DND-41 (cell line): ENCODE measurements around the gene NR2C1.

Source experiments
- ATAC-seq: fragments of 200-7000 bp; cut with Tn5 transposase; 3 replicates; pipeline ENCODE4 v1.9.1; 2021; ENCODE audit warnings: low read depth; ENCODE audit not compliant: insufficient read depth
- DNase-seq: peaks from one replicate; pipeline ENCODE4 v3.0.0-alpha.2; 2020
- H2AFZ ChIP-seq: 2 replicates; pipeline ENCODE4 v1.6.0; 2012; ENCODE audit warnings: low read depth, low read length
- H3K27ac ChIP-seq: 2 replicates; pipeline ENCODE4 v1.5.1; 2012; ENCODE audit warnings: low read length, inconsistent platforms
- H3K27me3 ChIP-seq: fragments of 200-600 bp; sonication (generic); 2 replicates; pipeline ENCODE4 v1.6.0; 2012; ENCODE audit warnings: low read length, mild to moderate bottlenecking, inconsistent platforms; ENCODE audit not compliant: insufficient read depth, poor library complexity
- H3K36me3 ChIP-seq: 2 replicates; pipeline ENCODE4 v1.5.1; 2012; ENCODE audit warnings: low read length, inconsistent platforms; ENCODE audit not compliant: insufficient read depth
- H3K4me1 ChIP-seq: 2 replicates; pipeline ENCODE4 v1.5.1; 2012; ENCODE audit warnings: mild to moderate bottlenecking, low read length; ENCODE audit not compliant: insufficient read depth
- H3K4me2 ChIP-seq: 2 replicates; pipeline ENCODE4 v1.6.0; 2012; ENCODE audit warnings: mild to moderate bottlenecking, moderate library complexity, low read length, inconsistent platforms; ENCODE audit not compliant: insufficient read depth
- H3K4me3 ChIP-seq, 2 experiments: fragments of 200-600 bp in 1 of 2; shearing (Covaris generic) in 1 of 2; 2 replicates each; pipeline ENCODE4 v1.5.1; 2012 to 2016; ENCODE audit warnings: inconsistent platforms in 2 of 2, low read length in 2 of 2, mild to moderate bottlenecking in 2 of 2, low read depth in 1 of 2, moderate library complexity in 1 of 2
- H3K79me2 ChIP-seq: 2 replicates; pipeline ENCODE4 v1.6.0; 2012; ENCODE audit warnings: low read length, inconsistent platforms; ENCODE audit not compliant: insufficient read depth
- H3K9ac ChIP-seq: 2 replicates; pipeline ENCODE4 v1.6.0; 2012; ENCODE audit warnings: low read depth, mild to moderate bottlenecking, inconsistent platforms, low read length, moderate library complexity
- H3K9me3 ChIP-seq: 2 replicates; pipeline ENCODE4 v1.5.1; 2012; ENCODE audit warnings: low read length, moderate library complexity, mild to moderate bottlenecking, inconsistent platforms; ENCODE audit not compliant: insufficient read depth, severe bottlenecking
- H4K20me1 ChIP-seq: 2 replicates; pipeline ENCODE4 v1.6.0; 2012; ENCODE audit warnings: low read length; ENCODE audit not compliant: insufficient read depth
- EZH2 ChIP-seq: IDR thresholded peaks from 3 replicates; pipeline ENCODE4 v1.6.1; 2012; ENCODE audit warnings: borderline replicate concordance, low read depth, mild to moderate bottlenecking, moderate library complexity, low read length, inconsistent platforms; ENCODE audit not compliant: severe bottlenecking
- TF ChIP-seq, protein P1 (sequence below): IDR thresholded peaks from 2 replicates; pipeline ENCODE4 v1.5.1; 2012; ENCODE audit warnings: borderline replicate concordance, low read length, moderate library complexity, mild to moderate bottlenecking; ENCODE audit not compliant: poor library complexity, severe bottlenecking; ENCODE audit errors: extremely low read depth

The NR2C1 gene

DNA sequence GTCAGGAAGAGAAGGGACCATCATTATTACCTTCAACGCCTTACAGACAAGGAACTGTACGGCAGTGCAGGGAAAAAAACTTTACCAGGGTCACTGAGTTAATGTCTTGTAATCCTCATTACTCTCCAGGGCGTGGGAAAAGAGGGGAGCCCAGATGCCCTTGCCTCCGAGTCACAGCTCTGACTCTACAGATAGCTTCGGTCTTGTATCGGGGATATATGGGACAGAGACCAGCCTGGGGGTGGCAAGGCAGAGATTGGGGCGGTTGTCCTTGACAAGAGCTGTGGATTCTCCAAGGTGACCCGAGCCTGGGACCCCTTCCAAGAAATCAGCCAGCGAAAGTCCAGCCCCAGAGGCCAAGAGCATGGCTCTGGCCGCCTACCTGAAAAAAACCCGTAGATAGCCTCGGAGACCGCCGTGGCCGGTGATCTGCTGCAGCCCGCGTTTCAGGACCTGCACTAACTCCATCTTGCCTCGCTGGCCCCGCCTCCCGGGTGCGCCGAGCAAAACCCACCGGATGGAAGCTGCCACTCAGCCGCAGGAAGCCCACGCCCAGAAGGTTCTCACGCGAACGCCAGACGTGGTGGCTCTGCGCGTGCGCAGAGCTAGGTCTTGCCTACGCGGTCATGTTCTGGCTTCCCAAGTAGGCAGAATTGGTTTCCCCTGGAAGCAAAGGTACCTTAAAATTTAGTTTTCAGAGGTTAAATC, 70.1 kb downstream of the NR2C1 start, which contains the start of gene NDUFA12:
Gene NDUFA12, minus strand, starts transcription at position 485 of the 708 bp plus-strand sequence. Its CDS starts 17 bp downstream, at position 468.
- DNase-seq (peak; percentile 97), ATAC-seq (peak; percentile 98)
- peak within 1 kb of the TSS; percentile 85 for H3K27ac ChIP-seq
- H3K4me3 ChIP-seq: peak within 1 kb of the TSS; percentile 57 to 73
- H3K79me2 ChIP-seq: peaks cover 50% of the 10 kb centered on the region
- H3K9me3 ChIP-seq: peaks cover 14% of the 10 kb centered on the region
- TF ChIP-seq, protein P1, sequence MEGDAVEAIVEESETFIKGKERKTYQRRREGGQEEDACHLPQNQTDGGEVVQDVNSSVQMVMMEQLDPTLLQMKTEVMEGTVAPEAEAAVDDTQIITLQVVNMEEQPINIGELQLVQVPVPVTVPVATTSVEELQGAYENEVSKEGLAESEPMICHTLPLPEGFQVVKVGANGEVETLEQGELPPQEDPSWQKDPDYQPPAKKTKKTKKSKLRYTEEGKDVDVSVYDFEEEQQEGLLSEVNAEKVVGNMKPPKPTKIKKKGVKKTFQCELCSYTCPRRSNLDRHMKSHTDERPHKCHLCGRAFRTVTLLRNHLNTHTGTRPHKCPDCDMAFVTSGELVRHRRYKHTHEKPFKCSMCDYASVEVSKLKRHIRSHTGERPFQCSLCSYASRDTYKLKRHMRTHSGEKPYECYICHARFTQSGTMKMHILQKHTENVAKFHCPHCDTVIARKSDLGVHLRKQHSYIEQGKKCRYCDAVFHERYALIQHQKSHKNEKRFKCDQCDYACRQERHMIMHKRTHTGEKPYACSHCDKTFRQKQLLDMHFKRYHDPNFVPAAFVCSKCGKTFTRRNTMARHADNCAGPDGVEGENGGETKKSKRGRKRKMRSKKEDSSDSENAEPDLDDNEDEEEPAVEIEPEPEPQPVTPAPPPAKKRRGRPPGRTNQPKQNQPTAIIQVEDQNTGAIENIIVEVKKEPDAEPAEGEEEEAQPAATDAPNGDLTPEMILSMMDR: no peak
- TF ChIP-seq EZH2: no peak
- no peaks in the 10 kb centered on the region for H4K20me1 ChIP-seq
- no peaks in the 10 kb centered on the region for H3K27me3 ChIP-seq
- peak within 1 kb of the TSS; percentile 73 for H3K9ac ChIP-seq
- H3K36me3 ChIP-seq: peaks cover 13% of the 10 kb centered on the region; the same call in 1 of the 2 replicates
- peak within 1 kb of the TSS; percentile 91 for H3K4me2 ChIP-seq
- peaks cover 47% of the 10 kb centered on the region for H3K4me1 ChIP-seq
- peak within 1 kb of the TSS; percentile 90 for H2AFZ ChIP-seq

DNA sequence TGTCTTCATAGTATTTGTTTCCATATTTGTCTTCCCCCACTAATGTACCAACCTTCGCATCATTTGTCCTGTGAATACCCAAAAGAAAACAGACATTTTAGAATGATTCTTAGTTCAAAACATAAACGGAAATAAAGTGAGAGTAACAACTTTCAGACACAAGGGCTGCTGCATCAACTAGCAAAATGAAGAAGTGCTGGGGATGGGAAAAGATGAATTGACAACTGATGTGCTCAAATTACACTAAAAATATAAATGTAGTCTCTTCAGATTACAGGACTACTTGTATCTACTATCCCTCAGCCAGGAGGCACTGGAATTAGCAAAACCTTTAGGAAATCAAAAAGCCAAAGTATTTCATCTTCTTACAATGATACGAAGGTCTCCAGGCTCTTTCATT, 70.7 kb downstream of the NR2C1 start:
- Histone ChIP-seq H3K9me3 (peaks cover 11% of the 10 kb centered on the region), H3K79me2 (peaks cover 56% of the 10 kb centered on the region), H3K27ac (peak overlapping the region; percentile 85), H3K36me3 (peaks cover 13% of the 10 kb centered on the region; the same call in 1 of the 2 replicates), H3K4me3 (peak overlapping the region; percentile 57 to 73), H3K4me1 (peaks cover 47% of the 10 kb centered on the region), H3K4me2 (peak overlapping the region; percentile 91), H3K27me3 (no peaks in the 10 kb centered on the region), H3K9ac (peak overlapping the region; percentile 73), H4K20me1 (no peaks in the 10 kb centered on the region), H2AFZ (peak overlapping the region; percentile 90)
- DNase-seq: no peak
- ATAC-seq: no peak
- TF ChIP-seq EZH2: no peak

DNA sequence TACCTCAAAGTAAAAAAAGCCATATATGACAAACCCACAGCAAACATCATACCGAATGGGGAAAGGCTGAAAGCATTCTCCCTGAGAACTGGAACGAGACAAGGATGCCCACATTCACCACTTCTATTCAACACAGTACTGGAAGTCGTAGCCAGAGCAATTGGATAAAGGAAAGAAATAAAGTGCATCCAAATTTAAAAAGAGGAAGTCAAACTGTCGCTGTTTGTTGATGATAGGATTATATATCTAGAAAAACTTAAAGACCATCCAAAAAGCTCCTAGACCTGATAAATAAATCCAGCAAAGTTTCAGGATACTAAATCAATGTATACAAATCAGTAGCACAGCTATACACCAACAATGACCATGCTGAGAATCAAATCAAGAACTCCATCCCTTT, 75.1 kb downstream of the NR2C1 start:
- no peak overlapping the region for H3K9ac ChIP-seq
- ATAC-seq (no peak), DNase-seq (no peak)
- no peaks in the 10 kb centered on the region for H3K27me3 ChIP-seq
- peaks cover 26% of the 10 kb centered on the region for H3K36me3 ChIP-seq
- TF ChIP-seq, protein P1: no peak
- TF ChIP-seq EZH2: no peak
- peaks cover 80% of the 10 kb centered on the region for H3K79me2 ChIP-seq
- H2AFZ ChIP-seq: no peak overlapping the region
- no peak overlapping the region for H3K4me3 ChIP-seq
- no peak overlapping the region for H3K27ac ChIP-seq
- H3K4me1 ChIP-seq: peaks cover 34% of the 10 kb centered on the region
- no peaks in the 10 kb centered on the region for H3K9me3 ChIP-seq
- H4K20me1 ChIP-seq: peaks cover 3% of the 10 kb centered on the region; the same call in 1 of the 2 replicates
- no peak overlapping the region for H3K4me2 ChIP-seq

DNA sequence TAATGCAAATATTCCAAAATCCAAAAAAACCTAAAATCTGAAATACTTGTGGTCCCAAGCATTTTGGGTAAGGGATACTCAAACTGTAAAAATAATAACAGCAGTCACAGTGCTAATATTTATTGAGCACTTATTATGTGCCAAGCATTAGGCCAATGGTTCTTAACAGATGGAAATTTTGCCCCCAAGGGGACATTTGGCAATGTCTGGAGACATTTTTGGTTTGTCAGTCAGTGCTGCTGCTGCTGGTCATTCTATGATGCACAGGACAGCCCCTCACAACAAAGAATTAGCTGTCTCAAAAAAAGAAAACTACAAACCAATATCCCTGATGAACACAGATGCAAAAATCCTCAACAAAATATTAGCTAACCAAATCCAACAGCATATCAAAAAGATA, 75.7 kb downstream of the NR2C1 start:
- Histone ChIP-seq H3K4me3 (no peak overlapping the region), H4K20me1 (peaks cover 3% of the 10 kb centered on the region; the same call in 1 of the 2 replicates), H3K4me1 (peaks cover 32% of the 10 kb centered on the region), H3K9ac (no peak overlapping the region), H3K9me3 (no peaks in the 10 kb centered on the region), H3K79me2 (peaks cover 74% of the 10 kb centered on the region), H2AFZ (no peak overlapping the region), H3K27me3 (no peaks in the 10 kb centered on the region), H3K36me3 (peaks cover 27% of the 10 kb centered on the region), H3K4me2 (no peak overlapping the region), H3K27ac (no peak overlapping the region)
- no peak for ATAC-seq
- no peak for DNase-seq
- no peak for TF ChIP-seq EZH2
- TF ChIP-seq, protein P1: no peak
